HG03196 (cell line): ENCODE data around the gene POU2F3.
A peak's percentile ranks its signal among the peaks of the same experiment; 100 is the strongest.

ENCODE experiments used
- ATAC-seq: cut with Tn5 transposase; IDR thresholded peaks from one replicate; pipeline ENCODE4 v1.9.1; 2021; ENCODE audit not compliant: unreplicated experiment

The POU2F3 gene

DNA sequence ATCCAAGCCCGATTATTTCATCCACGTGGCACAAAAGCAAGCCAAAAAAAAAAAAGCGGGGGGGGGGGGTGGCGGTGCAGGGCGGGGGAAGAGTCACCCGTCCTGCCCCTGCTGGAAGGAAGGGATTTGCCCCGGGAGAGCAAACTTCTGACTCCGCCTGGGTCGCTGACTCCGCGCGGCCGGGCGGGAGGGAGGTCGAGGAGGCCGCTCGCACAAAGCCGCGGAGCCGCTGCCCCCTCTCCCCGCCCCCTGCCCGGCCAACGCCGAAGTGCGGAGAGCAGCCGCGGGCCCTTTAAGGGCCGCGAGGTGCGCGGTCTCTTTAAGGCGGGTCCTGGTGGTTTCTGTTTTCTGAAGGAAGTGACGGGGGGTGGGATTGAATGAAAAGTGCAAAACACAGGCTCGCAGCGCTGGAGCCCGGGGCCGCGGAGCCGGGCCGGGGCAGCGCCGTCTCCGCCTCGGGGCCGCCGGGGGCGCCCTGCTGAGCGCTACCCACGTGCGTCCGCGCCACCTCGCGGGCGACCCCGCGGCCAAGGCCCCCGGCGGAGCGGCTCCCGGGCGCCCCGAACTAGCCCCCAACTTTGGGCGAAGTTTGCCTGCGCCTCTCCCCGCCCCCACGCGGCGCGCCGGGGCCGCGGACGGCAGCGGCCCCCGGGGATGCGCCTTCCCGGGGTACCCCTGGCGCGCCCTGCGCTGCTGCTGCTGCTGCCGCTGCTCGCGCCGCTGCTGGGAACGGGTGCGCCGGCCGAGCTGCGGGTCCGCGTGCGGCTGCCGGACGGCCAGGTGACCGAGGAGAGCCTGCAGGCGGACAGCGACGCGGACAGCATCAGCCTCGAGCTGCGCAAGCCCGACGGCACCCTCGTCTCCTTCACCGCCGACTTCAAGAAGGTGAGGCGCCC, 29.1 kb upstream of the POU2F3 start, which contains the start of gene OAF:
OAF (plus strand) TSS at position 407 of the 896 bp plus-strand sequence; CDS start at position 655, 248 bp downstream.
- ATAC-seq: peak; percentile 63

DNA sequence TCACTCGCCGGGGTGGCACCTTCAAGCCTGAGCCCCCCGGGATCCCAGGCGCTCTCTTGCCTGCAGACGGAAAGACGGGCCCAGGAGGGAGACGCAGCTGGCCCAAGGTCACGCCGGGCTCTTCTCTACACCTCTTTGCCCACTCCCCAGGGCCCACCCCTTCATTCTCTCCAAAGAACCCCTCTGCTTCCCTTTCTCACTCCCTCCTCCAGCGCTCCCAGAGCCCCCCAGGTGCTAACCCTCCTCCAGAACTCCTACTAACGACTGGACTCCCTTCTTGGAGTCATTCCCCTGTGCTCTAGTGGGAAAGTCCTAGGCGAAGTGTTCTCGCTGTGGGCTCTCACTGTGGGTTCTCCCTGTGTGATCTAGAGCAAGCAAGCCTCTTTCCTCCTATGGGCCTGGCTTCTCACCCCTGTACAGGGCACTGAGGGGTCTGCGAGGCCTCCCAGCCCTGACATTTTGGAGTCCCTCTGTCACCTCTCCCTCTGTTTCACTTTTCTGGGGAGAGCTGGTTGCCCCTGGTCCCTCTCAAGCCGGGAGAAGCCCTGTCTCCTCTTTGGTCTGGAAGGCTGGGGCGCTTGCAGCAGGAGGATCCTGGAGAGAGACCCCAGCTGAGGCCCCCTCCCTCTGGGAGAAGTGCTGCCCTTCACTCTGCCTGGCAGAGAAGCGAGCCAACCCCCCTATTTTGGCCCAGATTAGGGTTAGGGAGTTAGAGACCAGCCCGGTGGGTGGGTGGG, 28.2 kb upstream of the POU2F3 start:
- peak; percentile 14 for ATAC-seq

DNA sequence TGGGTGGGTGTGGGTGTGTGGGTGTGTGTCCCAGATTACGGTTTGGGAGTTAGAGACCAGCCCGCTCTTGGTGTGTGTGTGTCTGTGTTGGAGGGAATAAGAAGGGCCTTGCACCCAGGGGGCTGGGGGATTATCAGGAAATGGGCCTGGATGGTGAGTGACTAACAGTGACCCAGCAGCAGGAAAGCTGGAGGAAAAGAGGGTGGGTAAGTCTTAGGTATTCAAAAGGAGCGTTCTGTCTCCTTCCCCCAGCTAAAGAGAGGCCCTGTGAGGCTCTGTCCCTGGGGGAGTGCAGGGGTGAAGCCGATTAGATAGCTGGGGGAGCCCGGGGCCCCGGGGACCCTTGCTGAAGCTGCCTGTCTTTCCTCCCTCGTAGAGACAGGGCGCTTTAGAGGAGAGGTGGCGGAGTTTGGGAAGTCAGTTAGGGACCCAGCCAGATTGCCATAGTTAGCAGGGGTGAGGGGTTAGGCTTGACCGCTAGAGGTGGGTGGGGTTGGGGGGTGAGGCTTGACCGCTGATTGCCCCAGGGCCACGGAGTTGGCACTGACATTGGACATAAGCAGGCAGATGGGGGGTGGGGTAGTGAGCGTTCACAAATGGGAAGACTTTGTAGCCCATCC, 27.6 kb upstream of the POU2F3 start:
- no peak for ATAC-seq

DNA sequence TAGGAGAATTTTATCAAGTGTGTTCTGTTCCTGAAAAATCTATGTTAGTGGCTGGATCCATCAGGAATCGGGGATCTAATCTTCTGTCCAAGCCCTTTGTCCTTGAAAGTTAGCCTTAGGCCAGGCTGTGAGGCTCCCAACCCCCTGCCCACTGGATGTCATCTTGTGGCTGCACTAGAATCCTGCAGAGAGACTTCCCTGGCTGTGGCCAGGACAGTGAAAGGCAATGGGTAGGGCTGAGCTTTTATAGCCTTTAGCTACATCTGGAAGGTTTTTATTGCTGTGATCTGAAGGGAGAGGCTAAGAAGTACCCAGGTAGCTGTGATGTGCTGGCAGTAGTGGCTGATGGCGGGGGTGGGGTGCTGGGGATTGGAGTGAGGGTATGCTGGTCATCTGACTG, 27.0 kb upstream of the POU2F3 start:
- no peak for ATAC-seq

DNA sequence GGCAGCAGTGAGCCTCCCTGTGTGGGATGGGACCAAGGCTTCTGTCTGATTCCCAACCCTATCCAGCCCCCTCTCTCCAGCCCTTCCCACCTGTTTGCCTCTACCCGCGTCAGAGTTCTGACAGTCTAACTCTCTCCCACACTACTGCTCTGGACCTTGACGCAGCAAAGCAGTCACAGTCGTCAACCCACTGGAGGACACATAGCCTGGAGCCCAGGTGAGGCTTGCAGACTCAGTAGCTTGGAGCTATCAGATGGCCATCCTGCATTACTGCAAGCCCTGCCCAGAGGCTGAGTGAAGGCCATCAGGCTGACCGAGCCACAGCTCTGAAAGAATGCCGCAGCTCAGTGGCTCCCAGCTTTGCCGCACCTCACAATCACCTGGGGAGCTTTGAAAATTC, 25.4 kb upstream of the POU2F3 start:
- ATAC-seq: no peak

DNA sequence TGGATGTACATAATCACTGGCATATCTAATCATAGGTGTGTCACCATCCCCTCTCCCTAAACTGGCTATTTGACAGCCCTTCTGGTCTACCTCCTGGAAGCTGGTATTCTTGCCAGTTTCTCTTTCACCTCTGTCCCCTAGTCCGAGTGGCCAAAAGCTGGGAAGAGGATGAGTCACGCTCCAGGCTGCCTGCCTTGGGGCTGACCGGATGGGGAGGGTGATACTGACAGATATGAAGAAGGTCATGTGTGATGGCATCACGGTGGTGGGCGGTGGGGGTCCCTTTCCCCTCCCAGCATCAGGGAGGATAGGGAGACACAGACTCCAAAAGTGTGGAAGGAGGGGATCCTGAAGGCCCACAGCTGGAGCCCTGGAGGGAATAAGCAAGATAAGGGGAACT, 24.3 kb upstream of the POU2F3 start:
- no peak for ATAC-seq

DNA sequence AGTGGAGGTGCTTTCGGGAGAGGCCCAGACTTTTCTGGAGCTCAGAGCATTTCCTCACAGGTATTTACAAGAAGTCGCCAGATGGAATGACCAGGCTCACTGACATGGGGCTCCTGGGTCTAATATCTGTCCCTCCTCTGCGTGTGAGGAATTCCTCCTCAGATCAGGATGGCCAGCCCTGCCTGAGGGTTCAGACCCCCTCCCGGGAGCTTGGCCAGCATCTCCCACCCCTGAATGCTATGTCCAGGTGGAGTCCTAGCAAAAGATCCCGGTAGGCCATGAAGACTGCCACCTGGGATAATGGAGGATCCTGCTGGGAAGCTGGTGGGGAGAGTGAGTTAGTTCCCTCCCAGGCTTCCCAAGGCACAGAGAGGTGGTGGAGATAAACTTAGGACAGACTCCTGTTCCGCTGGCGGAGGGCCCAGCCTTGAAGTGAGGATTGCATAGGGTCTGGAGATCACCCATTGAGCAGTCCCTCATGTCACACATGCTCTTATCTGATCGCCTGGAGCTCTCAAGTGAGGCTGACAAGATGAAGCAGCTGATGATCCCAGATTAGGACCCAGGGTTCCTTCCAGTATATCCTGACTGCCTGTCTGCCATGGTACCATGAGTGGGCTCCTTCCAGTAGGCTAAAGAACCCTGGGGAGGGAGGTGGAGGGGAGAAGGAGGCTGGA, 23.4 kb upstream of the POU2F3 start:
- no peak for ATAC-seq

DNA sequence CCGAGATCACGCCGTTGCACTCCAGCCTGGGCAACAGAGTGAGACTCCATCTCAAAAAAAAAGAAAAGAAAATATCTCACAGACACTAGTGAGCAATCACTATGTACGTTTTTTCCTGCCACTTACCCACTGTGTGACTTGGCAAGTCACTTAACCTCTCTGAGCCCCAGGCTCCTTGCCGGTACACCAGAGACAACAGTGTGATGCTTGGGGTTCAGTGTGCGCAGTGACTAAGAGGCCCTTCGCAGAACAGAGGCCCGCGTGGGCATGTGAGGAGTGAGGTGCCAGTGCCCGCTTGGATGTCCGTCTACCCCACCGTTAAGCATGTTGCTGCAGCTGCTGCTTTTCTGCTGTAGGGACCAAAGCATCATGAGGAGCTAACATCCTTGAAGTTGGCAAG, 22.4 kb upstream of the POU2F3 start:
- no peak for ATAC-seq

DNA sequence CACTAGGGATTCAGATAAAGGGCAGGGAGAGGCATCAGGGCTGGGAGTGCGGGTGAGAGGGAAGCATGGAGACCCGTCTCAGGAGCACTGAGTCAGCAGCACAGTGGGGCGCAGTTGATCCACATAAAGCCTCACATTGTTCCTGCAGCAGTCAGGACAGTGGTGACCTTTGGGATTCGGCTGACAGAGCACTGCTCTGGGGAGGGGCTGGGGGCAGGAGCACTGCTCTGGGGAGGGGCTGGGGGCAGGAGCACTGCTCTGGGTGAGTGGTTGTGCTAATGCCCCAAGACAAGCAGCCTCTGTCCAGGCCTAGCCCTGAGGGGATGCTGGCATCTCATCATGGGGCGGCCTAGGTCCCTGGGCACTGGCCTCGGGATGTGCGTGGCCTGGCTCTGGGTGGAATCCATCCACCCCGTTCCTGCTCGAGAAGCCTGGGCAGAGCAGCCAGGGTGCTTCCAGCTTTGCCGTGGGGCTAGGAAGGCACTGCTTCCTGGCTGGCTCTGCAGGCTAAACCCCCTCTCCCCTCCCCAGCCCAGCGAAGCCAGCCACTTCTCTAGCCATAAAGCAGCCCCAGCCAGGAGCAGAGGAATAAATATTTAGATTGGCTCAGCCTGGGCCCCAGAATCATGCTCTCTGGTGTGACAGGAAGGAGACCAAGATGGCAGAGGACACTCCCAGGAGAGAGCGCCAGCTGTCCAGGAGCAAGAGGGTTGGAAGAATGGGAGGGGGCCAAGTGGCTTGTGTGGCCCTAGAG, 21.8 kb upstream of the POU2F3 start:
- ATAC-seq: no peak

DNA sequence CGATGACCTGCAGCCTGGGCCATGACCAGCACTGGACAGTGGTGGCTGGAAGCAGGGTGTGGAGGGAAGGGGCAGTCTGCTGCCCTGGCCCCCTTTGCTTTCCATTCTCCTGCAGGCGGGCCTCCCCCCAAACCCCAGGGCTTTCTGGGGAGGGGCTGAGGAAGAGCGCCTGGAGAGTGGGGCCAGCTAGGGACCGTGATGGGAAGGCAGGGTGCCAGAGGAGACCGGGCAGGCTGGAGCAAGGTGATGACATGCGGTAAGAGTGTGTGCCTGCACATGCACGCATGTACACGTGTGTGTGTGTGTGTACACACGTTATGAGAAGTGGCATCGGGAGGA, 21.3 kb upstream of the POU2F3 start:
- ATAC-seq: no peak

DNA sequence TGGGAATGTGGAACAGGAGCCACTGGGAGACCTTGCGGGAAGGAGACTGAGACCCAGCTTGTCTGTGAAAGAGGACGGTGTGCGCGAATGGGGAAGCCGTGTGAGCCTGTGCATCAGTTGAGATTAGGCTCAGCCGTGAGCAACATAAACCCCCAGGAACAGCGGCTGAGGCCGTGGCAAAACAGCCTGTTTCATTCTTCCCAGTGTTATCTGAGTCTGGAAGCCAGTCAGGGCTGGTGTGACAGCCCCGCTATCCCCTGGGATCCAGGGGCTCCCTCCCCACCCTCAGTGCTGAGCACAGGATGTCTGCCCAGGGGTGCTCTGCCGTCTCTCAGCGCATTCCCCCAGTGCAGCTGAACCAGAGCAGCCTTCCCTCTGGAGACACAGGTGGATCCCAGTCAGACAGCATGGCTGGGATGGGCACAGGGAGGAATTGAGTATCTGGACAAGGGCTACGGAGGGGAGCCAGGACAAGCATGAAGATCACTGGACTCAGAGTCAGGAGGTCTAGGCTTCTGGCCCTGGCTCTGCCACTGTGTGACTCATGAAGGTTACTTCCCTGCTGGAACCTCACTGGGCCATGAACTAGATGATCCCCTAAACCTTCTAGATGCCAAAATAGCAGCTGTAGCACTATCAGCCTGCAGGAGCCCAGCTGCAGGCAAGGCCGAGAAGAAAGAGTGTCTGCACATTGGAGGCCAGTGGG, 20.6 kb upstream of the POU2F3 start:
- ATAC-seq: no peak

DNA sequence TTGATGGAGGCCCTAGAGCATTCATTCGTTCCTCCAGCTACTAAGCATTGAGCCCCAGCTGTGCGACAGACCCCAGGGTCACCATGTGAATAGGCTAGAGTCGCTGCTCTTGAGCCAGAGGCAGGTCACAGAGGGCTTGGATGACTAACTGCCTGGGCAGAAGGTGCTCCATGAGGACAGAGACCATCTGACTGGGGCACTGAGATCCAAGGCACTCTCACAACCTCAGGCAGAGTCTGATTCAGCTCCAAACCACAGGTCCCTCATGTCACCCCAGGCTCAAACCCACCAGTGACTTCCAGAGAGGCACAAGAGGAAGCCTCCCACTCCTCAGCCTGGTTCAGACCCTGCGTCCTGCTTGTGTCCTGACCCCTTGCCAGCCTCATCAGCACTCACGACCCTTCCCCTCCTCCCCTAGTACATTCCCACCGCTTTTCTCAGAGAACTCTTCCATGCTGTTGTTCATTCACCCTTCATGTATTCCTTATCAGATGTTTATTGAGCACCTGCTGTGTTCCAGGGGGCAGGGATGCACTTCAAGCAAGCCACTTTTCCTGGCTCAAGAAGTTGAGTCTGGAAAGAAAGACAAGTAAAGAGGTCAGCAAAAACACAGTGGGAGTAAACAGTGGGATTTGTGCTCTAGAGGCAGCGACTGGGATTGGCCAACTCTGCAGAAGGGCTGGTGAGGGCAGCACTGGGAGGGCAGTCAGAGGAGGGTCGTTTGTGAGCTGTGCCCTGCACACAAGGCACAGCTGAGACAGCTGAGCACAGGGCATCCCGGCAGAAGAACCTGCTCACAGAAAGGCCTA, 19.8 kb upstream of the POU2F3 start:
- no peak for ATAC-seq

DNA sequence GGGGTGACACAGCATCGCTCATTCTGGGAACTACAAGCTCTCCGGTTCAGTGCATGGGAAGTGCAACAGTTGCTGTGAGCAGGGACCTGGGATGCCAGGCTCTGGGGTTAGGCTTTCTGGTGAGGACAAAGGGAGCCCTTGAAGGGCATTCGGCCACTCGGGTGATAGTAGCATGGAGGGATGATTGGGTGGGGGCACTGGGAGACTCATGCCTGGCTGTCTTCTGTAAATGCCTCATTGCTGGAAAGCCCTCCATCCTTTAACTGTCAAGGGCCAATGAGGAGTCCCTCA, 19.2 kb upstream of the POU2F3 start:
- ATAC-seq: no peak

DNA sequence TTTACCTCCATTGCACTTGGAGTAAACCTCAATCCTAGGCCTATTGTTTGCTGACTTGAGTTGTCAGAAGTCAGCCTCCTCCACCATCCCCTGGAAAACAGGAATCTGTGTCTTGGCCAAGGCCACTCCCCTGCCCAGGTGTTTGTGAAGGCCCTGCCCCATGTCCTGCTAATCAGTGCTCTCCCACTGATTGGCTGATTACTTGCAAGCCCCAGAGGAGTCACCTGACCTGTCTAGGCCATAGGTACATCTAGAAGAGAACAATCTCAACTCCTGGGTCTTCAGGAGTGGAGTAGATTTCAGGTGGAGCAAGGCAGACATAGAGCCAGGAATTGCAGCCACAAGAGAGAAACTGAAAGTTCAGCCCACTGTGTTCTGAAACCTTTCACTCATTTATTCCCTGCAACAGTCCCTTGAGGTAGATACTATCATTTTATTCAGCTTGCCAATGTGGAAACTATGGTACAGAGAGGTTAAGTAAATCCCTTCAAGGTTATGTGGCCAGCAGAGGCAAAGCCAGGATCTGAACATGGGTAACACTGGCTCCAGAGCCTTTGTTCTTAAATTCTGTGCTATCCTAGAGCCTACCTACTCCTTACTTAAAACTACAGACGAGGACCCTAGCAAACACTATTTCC, 18.7 kb upstream of the POU2F3 start:
- ATAC-seq: no peak

DNA sequence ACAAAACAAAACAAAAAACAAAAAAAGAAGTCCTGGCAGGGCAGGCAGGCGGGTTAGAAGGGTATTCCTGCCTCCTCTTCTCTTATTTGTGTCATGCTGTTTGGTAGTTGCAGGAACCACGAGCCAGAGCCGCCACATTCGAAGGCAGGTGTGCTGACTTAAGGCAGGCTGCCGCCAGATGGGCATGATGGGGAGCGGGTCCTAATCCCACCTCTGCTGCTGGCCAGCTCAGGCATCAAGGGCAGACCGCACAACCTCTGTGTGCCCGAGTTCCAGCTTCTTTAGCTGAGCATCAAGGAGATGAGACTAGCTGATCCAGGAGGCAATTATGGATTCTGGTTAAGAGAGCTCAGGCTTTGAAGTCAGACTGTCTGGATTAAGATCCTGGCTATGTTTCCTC, 17.0 kb upstream of the POU2F3 start:
- no peak for ATAC-seq

DNA sequence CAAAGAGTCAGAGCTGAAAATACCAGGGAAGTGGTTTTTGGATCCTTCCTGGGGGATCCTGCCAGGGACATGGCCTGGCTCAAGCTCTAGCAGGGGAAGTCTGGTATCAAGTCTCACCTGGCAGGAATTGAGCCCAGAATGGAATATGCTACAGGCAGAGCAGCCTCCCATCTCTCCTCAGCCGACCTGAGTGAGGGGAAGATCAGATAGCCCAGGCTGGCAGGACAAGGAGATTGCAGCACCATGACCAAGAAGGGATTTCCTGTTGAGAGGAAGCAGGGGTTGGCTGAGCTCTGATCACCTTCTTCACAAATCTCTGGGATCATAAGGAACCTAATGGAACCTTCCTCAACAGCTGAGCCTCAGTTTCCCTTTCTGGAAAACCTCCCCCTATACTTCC, 16.1 kb upstream of the POU2F3 start:
- no peak for ATAC-seq

DNA sequence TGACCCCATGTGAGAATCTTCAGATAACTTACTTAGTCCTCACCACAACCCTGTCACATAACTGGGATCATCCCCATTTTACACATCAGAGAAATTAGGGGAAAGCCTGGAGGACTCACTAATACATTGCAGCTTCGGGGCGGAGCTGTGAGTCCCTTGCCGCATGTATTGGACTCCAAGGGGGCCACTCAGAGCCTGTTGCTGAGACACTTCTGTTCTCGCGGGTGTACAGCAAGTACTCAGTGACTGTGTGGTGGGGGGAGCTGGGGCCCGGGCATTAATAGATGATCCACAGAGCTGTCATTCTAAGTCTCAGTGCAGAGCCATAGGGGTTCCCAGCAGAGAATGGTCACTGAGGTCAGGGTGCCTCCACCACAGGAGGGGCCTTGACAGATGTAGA, 15.6 kb upstream of the POU2F3 start:
- no peak for ATAC-seq

DNA sequence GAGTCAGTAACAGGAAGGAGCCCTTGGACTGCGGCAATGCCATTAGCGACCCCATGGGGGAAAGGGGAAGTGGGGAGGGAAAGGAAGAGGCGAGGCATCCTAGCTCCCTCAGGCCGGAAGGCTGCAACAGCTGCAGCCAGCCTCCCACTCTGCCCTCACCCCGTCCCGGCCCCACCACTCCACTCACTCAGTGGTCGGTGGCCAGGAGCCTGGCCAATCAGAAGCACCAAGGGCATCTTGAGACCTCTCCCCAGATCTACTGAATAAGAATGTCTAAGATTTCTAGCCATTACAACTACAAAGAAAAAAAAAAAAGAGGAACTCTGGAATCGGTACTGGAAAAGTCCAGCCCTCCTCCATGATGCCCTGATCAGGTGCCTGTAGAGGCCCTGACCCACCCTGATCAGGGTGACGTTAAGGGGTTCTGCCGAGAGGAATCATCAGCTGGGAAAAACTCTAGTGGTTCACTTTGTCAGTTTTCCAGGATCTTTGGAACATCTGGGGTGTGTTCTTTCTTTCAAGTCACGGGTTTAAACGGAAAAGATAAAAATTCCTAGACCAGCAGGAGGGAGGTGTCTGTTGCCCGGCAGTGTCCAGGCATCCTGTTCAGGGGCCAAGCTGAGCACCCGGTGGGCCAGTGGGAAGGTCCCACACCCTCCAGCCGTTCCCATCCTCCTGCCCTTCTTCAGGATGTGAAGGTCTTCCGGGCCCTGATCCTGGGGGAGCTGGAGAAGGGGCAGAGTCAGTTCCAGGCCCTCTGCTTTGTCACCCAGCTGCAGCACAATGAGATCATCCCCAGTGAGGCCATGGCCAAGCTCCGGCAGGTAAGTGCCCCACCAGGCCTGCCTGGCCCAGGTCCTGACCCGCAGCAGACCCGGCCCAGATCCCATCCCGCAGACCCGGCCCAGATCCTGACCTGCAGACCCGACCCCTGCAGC, 14.7 kb upstream of the POU2F3 start:
- ATAC-seq: no peak
